ENCODE results near the gene SH2B3.

- TF ChIP-seq CTCF (conservative IDR thresholded peaks at IDR 0.05; ENCODE audit: low read length) = no peak
- no peak for TF ChIP-seq EZH2phosphoT487 (IDR thresholded peaks at IDR 0.05; ENCODE audit: borderline replicate concordance)
These were observed 46.4 kb upstream of the SH2B3 start for GRCh38 chr12:111359231-111359913.
